HG02798 (cell line): ENCODE measurements around the gene MBD6.

Source experiments
- ATAC-seq: cut with Tn5 transposase; IDR thresholded peaks from one replicate; pipeline ENCODE4 v1.9.1; 2021; ENCODE audit warnings: mild to moderate bottlenecking; ENCODE audit not compliant: unreplicated experiment, poor library complexity

MBD6 gene

GRCh38 chr12:57522011-57522886 is at the start of gene MBD6:
TSS of gene MBD6 (plus strand) at chr12:57522824. CDS start at chr12:57524304, 1,480 bp downstream.
- ATAC-seq: peak; percentile 45

DNA sequence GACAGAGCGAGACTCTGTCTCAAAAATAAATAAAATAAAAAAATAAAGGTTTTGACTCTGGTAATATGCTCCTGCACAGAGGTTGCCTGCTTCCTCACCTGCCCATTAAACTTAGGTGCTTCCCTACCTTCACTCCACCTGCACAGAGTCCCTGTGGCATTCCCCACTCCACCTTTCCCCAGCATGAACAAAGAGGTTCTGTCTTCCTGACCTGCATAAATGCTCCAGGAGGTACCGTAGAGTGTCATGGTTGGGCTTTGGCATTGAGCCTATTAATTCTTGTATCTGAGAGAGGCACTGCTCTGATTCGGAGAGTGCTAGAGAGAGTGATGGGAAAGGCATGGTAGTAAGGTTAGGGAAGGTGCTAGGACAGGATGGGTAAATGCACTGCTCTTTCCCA is 49.2 kb upstream of the MBD6 start:
- ATAC-seq: no peak

GRCh38 chr12:57473886-57474285 is 48.7 kb upstream of the MBD6 start:
- no peak for ATAC-seq

- ATAC-seq: no peak
Measured at GRCh38 chr12:57474430-57474829, 48.2 kb upstream of the MBD6 start.

DNA sequence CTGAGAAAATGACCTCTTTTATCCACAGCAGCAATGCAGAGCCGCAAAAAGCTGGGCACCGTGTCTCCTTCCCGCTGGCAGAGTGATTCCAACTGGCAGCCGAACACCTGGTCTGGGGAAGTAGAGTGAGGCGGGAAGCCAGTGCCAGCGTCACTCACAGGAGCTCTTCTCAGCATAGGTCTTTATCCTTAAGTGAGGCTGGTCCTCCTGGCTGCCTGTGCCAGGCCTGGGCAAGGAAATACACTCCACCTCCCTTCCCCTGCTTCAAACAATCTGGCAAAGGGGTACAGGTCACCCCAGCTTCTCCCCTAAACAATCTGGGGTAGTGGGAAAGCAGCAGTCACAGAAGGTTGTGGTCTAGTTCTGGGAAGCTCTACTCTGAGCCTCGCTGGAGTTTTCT is 47.8 kb upstream of the MBD6 start:
- ATAC-seq: no peak

DNA sequence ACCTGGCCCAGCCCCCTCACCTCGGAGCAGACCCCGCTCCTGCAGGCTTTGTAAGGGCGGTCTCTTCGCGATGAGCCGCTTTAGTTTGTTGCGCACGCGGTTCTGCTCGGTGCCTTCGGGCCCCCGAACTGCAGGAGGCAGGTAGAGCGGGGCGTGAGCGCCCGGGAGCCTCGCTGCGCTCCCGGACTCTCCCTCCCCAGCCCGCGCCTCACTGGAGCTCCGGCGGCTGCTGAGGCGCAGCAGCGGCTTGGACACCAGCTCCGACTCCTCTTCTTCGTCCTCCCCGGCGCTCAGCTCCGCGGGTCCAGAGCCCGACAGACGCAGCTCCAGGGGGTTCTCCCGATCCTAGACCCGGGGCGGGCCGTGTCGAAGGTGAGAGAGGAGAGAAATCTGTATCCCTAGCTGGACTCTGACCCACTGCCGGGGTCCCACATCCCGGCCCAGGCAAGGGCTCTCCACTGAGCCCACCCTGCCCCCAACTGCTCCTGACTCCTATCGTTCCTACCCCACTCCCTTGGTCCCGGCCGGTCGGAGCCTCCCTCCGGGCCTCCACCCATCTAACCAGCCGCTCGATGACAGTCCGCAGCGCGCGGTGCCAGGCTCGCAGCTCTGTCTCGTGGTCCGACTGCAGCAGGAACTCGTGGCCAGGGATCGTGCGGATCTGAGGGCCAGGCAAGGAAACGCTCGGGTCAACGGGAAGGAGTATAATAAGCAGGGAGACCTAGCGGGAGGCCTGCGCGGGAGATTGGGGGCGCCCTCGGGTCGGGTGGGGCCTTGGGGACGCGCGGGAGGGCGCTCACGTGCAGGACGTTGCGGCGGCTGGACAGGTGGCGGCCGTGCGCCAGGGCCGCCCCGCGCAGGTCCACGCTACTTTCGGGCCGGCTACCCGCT is 47.1 kb upstream of the MBD6 start:
- ATAC-seq: no peak

- no peak for ATAC-seq
Measured at GRCh38 chr12:57476162-57476992, 46.2 kb upstream of the MBD6 start.

GRCh38 chr12:57476993-57477709 is 45.5 kb upstream of the MBD6 start:
- ATAC-seq: no peak

GRCh38 chr12:57477710-57478681 is 44.6 kb upstream of the MBD6 start:
- ATAC-seq: peak; percentile 53

DNA sequence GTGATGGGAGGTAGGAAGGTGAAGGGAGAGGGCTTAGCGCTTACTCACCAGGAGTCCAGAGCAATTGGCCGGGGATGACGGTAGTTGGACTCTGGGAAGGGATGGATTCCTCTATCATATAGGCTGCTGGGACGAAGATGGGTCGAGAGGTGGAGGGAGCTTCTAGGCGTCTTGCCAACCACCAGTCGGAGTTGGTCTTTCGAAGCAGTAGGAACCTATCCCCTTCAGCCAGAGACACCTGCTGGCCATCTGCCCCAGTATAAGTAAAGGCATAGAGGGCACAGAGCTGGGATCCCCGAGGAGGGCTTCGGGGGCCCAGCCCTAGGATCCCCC is 43.6 kb upstream of the MBD6 start:
- ATAC-seq: no peak

- ATAC-seq: no peak
Measured at GRCh38 chr12:57479376-57480115, 43.1 kb upstream of the MBD6 start, which contains the start of gene ARHGAP9. TSS of gene ARHGAP9 (minus strand) at chr12:57479866. CDS start at chr12:57479406, 460 bp downstream.

DNA sequence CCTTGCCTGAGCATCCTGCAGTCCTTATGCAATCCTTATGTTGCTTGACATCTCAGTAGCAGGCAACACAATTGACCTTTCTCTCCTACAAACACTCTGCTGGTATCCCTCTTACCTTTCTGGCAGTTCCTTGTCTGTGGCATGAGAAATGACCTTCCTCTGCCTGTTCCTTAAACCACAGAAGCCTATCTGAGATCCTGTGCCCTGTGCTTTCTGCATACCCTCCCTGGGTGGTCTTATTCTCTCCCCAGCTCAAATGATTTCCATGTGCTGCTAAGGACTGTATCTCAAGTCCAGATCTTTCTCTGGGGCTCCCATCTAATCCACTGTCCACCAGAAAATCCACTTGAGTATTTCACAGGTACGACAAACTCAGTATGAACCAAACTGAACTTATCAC is 41.0 kb upstream of the MBD6 start:
- ATAC-seq: no peak

DNA sequence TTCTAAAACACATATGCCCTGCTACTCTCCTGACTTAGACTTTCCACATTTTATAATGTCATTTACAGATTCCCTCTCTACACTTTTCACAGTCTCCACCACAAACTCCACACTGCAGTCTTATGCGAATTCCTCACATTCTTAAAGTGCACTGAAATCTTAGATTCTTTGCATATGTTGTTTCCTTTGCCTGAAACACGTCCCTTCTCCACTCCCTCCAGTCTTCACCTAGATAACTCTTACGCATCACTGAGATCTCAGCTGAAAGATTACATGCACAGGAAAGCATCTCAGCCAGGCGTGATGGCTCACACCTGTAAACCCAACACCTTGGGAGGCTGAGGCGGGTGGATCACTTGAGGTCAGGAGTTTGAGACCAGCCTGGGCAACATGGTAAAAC is 39.2 kb upstream of the MBD6 start:
- no peak for ATAC-seq

DNA sequence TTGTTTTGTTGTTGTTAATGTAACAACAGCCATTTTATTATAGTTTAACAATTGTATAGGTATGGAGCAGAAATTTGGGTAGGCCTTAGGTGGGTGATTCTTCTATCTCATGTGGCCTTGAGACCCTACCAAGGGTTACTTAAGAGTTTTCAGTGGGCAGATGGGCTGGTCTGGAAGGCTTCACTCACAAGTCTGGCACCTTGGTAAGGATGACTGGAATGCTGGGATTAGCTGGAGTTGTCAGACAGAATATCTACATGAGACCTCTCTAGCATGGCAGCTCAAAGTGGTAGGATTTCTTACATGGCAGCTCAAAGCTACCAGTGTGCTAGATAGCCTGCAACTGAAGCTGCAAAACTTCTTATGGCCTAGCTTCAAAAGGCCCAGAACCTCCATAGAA is 36.9 kb upstream of the MBD6 start:
- no peak for ATAC-seq

DNA sequence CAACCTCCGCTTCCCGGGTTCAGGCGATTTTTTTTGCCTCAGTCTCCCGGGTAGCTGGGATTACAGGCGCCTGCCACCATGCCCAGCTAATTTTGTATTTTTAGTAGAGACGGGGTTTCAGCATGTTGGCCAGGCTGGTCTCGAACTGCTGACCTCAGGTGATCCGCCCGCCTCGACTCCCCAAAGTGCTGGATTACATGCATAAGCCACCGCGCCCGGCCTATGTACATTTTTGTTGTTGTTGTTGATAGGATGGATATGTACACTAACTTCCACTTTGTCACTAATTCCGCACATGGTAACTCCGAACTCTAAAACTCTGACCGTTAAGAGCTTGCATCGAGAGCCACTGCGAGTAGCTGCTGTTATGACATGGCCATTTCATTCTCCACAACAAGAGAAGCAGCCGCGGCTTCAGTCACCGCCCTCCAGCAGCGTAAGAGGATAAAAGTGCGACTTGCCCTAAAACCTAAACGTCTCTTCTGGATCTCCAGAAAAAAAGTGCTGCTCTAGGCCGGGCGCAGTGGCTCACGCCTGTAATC is 35.5 kb upstream of the MBD6 start:
- ATAC-seq: no peak

DNA sequence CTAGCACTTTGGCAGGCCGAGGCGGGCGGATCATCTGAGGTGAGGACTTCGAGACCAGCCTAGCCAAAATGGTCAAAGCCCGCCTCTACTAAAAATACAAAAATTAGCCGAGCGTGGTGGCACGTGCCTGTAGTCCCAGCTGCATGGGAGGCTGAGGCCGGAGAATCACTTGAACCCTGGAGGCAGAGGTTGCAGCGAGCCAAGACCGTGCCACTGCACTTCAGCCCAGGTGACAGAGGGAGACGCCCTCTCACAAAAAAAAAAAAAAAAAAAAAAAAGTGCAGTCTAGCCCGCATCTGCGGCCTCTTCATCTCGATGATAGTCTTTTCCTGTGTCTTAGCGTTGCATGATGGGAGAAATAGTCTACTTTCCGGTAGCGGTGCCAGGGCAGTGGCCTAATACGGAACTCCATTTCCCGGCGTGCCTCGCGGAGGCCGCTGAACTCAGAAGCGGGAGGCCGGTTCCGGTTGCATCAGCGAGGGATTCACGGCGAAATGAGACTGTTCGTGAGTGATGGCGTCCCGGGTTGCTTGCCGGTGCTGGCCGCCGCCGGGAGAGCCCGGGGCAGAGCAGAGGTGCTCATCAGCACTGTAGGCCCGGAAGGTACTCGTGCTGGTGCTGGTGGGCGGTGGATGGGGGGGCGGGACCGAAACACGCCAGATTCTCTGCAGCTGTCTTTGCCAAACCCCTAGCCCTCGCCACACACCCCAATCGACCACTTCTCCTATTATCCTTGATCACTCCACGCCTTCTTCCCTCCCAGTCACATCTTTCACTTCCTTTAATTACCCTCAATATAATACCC is 34.8 kb upstream of the MBD6 start, which contains the start of gene MARS1:
MARS1 (plus strand) TSS at position 472 of the 805 bp plus-strand sequence; CDS start at position 495, 23 bp downstream.
- ATAC-seq: peak; percentile 99
